Peyer's patch (tissue), 4 donors: ENCODE data around the gene RUFY3.

Experiments used
- POLR2A ChIP-seq, 2 donors: fragments of 450-650 bp; IDR thresholded peaks; one replicate each; pipeline ENCODE4 v1.5.1; 2017; ENCODE audit warnings: antibody characterized with exemption in 2 of 2, mild to moderate bottlenecking in 2 of 2, moderate library complexity in 2 of 2
- TF ChIP-seq, protein P1 (sequence below), 6 experiments: fragments of 450-650 bp in 4 of 6; fragments of 200-600 bp in 2 of 6; sonication (generic) in 1 of 6; IDR thresholded peaks; one replicate each; pipeline ENCODE4 v1.5.1; 2017 to 2019; ENCODE audit warnings: antibody characterized with exemption in 6 of 6, mild to moderate bottlenecking in 3 of 6, moderate library complexity in 1 of 6

DNA sequence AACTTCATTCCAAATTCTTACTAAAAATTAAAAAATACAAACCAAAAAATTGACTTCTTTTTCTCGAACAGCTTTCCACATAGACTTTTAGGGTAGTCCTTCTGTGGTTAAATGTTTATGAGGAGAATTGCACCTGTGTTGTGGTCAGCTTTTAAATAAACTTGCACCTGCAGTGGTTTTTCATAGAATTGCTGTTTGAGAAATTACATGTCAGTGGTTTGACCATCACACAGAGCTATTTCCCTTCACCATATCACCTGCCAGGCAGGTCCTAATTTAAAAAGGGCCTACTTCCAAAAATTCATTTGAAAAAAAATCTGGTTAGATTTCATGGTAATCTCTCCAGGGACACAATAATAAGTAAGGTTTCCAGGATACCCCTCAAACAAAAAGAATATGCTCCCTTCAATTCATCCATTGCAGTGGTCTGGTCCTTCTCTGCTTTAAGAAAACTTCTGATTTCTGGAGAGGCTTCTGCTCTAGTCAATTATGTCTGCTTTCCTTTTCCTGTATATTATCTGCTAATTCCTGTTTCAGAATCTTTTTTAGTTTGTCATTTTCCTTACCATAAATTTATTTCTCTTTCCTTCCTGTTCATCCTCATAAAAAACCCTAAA, 43.3 kb upstream of the RUFY3 start:
- TF ChIP-seq, protein P1, sequence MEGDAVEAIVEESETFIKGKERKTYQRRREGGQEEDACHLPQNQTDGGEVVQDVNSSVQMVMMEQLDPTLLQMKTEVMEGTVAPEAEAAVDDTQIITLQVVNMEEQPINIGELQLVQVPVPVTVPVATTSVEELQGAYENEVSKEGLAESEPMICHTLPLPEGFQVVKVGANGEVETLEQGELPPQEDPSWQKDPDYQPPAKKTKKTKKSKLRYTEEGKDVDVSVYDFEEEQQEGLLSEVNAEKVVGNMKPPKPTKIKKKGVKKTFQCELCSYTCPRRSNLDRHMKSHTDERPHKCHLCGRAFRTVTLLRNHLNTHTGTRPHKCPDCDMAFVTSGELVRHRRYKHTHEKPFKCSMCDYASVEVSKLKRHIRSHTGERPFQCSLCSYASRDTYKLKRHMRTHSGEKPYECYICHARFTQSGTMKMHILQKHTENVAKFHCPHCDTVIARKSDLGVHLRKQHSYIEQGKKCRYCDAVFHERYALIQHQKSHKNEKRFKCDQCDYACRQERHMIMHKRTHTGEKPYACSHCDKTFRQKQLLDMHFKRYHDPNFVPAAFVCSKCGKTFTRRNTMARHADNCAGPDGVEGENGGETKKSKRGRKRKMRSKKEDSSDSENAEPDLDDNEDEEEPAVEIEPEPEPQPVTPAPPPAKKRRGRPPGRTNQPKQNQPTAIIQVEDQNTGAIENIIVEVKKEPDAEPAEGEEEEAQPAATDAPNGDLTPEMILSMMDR (IDR thresholded peaks at IDR 0.05): no peak
- TF ChIP-seq POLR2A (IDR thresholded peaks at IDR 0.05): no peak
